ENCODE results near the gene TTI1.
"Not testable (repeated sequence)": the region's sequence is repeated elsewhere in the genome, so short reads cannot be mapped to it uniquely, and the experiment has no call there.

- TF ChIP-seq CTCF (IDR thresholded peaks at IDR 0.05; ENCODE audit: low read depth, low read length); MAX (IDR thresholded peaks at IDR 0.05; ENCODE audit: low read depth, low read length); POLR2A (IDR thresholded peaks at IDR 0.05; ENCODE audit: extremely low read depth, insufficient read length): not testable (repeated sequence)
Observed at GRCh38 chr20:38009416-38009815, 23.8 kb downstream of the TTI1 start.
